IMR-90 (cell line): ENCODE data around the gene STX4. TPM values are rescaled to one million over a fixed set of nuclear protein-coding genes. Genes with fewer than 3 reads are reported as not detected.

Source experiments
- ATAC-seq: fragments of 200-7000 bp; cut with Tn5 transposase; 2 replicates; pipeline ENCODE4 v1.9.1; 2020; ENCODE audit warnings: low read depth, mild to moderate bottlenecking, moderate library complexity
- BruUV-seq: library from RNA; stranded (reverse); fragments of 400-500 nt; replicated peaks from 2 replicates; lab custom pipeline; 2021; lab: Mats Ljungman, UMichigan
- CTCF ChIA-PET: fragments of 300-600 bp; formaldehyde crosslinking; extraction: SDS; loops from one replicate; lab custom pipeline; 2021; ENCODE audit warnings: antibody characterized with exemption; lab: Yijun Ruan, JAX
- POLR2A ChIA-PET: fragments of 300-600 bp; sonication (Branson Sonifier 250); formaldehyde crosslinking; loops from one replicate; lab custom pipeline; 2022; ENCODE audit warnings: antibody characterized with exemption; ENCODE audit not compliant: unreplicated experiment; lab: Charles Lee
- DNase-seq: peaks from one replicate; pipeline ENCODE4 v3.0.0; 2013
- H2AFZ ChIP-seq: replicated peaks from 2 replicates; pipeline ENCODE3; 2013; ENCODE audit warnings: low read length, mild to moderate bottlenecking; ENCODE audit not compliant: poor library complexity
- H2AK5ac ChIP-seq: 2 replicates; pipeline ENCODE4 v1.6.1; 2013; ENCODE audit warnings: low read depth, low read length, inconsistent platforms
- H2AK9ac ChIP-seq: replicated peaks from 2 replicates; pipeline ENCODE3; 2013; ENCODE audit warnings: mild to moderate bottlenecking, low read depth, low read length, moderate library complexity; ENCODE audit not compliant: poor library complexity
- H2BK120ac ChIP-seq: 2 replicates; pipeline ENCODE4 v1.6.1; 2013; ENCODE audit warnings: low read depth, low read length, inconsistent platforms
- H2BK15ac ChIP-seq: 3 replicates; pipeline ENCODE4 v1.6.1; 2013; ENCODE audit warnings: low read depth, low read length, inconsistent platforms
- H2BK20ac ChIP-seq: 2 replicates; pipeline ENCODE4 v1.6.1; 2013; ENCODE audit warnings: low read depth, mild to moderate bottlenecking, inconsistent platforms, low read length, moderate library complexity
- H2BK5ac ChIP-seq: 2 replicates; pipeline ENCODE4 v1.6.1; 2013; ENCODE audit warnings: mild to moderate bottlenecking, low read depth, low read length, inconsistent platforms; ENCODE audit not compliant: poor library complexity, severe bottlenecking
- H3K14ac ChIP-seq: replicated peaks from 2 replicates; pipeline ENCODE4 v1.6.1; 2013; ENCODE audit warnings: low read depth, low read length, inconsistent platforms
- H3K18ac ChIP-seq: 2 replicates; pipeline ENCODE4 v1.6.1; 2013; ENCODE audit warnings: low read depth, low read length, control low read depth
- H3K23ac ChIP-seq: 2 replicates; pipeline ENCODE4 v1.6.1; 2013; ENCODE audit warnings: low read depth, low read length, inconsistent platforms
- H3K27ac ChIP-seq: 2 replicates; pipeline ENCODE4 v1.5.1; 2013; ENCODE audit warnings: mild to moderate bottlenecking, control low read depth, low read length; ENCODE audit not compliant: insufficient read depth
- H3K27me3 ChIP-seq: 2 replicates; pipeline ENCODE4 v1.6.1; 2013; ENCODE audit warnings: low read length; ENCODE audit not compliant: control insufficient read depth, insufficient read depth
- H3K36me3 ChIP-seq: 2 replicates; pipeline ENCODE4 v1.6.1; 2013; ENCODE audit warnings: low read length, mixed read lengths; ENCODE audit not compliant: control insufficient read depth, insufficient read depth
- H3K4ac ChIP-seq: 2 replicates; pipeline ENCODE4 v1.6.1; 2013; ENCODE audit warnings: low read depth, low read length, inconsistent platforms
- H3K4me1 ChIP-seq: 2 replicates; pipeline ENCODE4 v1.6.1; 2013; ENCODE audit warnings: low read length, mixed read lengths; ENCODE audit not compliant: control insufficient read depth, insufficient read depth
- H3K4me2 ChIP-seq: 2 replicates; pipeline ENCODE4 v1.6.1; 2013; ENCODE audit warnings: low read depth, mild to moderate bottlenecking, control low read depth, low read length, moderate library complexity
- H3K4me3 ChIP-seq: 2 replicates; pipeline ENCODE4 v1.5.1; 2013; ENCODE audit warnings: low read depth, mild to moderate bottlenecking, control low read depth, low read length, moderate library complexity; ENCODE audit not compliant: insufficient read depth
- H3K56ac ChIP-seq: 2 replicates; pipeline ENCODE4 v1.6.1; 2013; ENCODE audit warnings: low read length, inconsistent platforms; ENCODE audit not compliant: insufficient read depth; ENCODE audit errors: extremely low read depth
- H3K79me1 ChIP-seq, 2 experiments: 2 replicates each; pipeline ENCODE4 v1.6.1; 2013; ENCODE audit warnings: low read length in 2 of 2, inconsistent platforms in 1 of 2, low read depth in 1 of 2
- H3K9ac ChIP-seq: 2 replicates; pipeline ENCODE4 v1.6.1; 2013; ENCODE audit warnings: low read depth, low read length, control low read depth
- H3K9me1 ChIP-seq: 2 replicates; pipeline ENCODE4 v1.6.1; 2013; ENCODE audit warnings: low read length, inconsistent platforms; ENCODE audit not compliant: insufficient read depth
- H3K9me3 ChIP-seq: 2 replicates; pipeline ENCODE4 v1.6.1; 2013; ENCODE audit warnings: low read length; ENCODE audit not compliant: control insufficient read depth, insufficient read depth
- H4K20me1 ChIP-seq: 2 replicates; pipeline ENCODE4 v1.6.1; 2013; ENCODE audit warnings: low read length, inconsistent platforms; ENCODE audit not compliant: insufficient read depth
- H4K5ac ChIP-seq: 2 replicates; pipeline ENCODE4 v1.6.1; 2013; ENCODE audit warnings: mild to moderate bottlenecking, low read depth, low read length, control low read depth
- H4K8ac ChIP-seq, 2 experiments: 2 replicates each; pipeline ENCODE4 v1.6.1; 2013; ENCODE audit warnings: low read depth in 2 of 2, low read length in 2 of 2, control low read depth in 1 of 2, inconsistent platforms in 1 of 2
- H4K91ac ChIP-seq: 2 replicates; pipeline ENCODE4 v1.6.1; 2013; ENCODE audit warnings: low read depth, low read length, inconsistent platforms; ENCODE audit not compliant: insufficient read depth
- MAZ ChIP-seq: IDR thresholded peaks from 2 replicates; pipeline ENCODE4 v1.6.1; 2012; ENCODE audit warnings: low read depth, mild to moderate bottlenecking, low read length, improper control_type of control experiment, moderate library complexity, borderline replicate concordance
- NFE2L2 ChIP-seq: fragments of 150-350 bp; IDR thresholded peaks from 2 replicates; pipeline ENCODE4 v1.6.1; 2016; ENCODE audit warnings: low read depth, mild to moderate bottlenecking, low read length
- WGBS, 2 experiments: methylation state at CpG; one replicate each; pipeline versions ENCODE4 v1.1.5 to v1.1.7; 2013; ENCODE audit warnings: missing lambda C conversion rate in 2 of 2; ENCODE audit not compliant: insufficient read length in 1 of 2; ENCODE audit errors: extremely low coverage in 2 of 2; 5-methylcytosine and 5-hydroxymethylcytosine counted together
- dilution Hi-C: fragments of 300-500 bp; cut with HindIII; formaldehyde crosslinking; loops from one replicate; pipeline ENCODE4 v1.14.3; 2018; ENCODE audit warnings: low sequenced_read_pairs; ENCODE audit not compliant: unreplicated experiment
- in situ Hi-C: fragments of 300-500 bp; cut with MboI; formaldehyde crosslinking; loops from 3 replicates; pipeline ENCODE4 v1.14.3; 2019; ENCODE audit warnings: low sequenced_read_pairs, inconsistent platforms, mixed read lengths
- intact Hi-C: fragments of 100-400 bp; cut with micrococcal nuclease; formaldehyde crosslinking; loops from 2 replicates; pipeline ENCODE4 v1.10.0; 2022
- polyA plus RNA-seq, 3 experiments: library from polyadenylated mRNA; depleted of rRNA; stranded (reverse); fragments of >200 nt; gene quantifications; 2 replicates each; pipeline ENCODE4 v1.2.3, GENCODE V29; 2012; ENCODE audit warnings: low replicate concordance in 1 of 3
- total RNA-seq: library from RNA; depleted of rRNA; stranded (reverse); fragments of >200 nt; gene quantifications from 2 replicates; pipeline ENCODE4 v1.2.3, GENCODE V29; 2012

The STX4 gene
- total and polyA plus RNA-seq, 2 of the 4 experiments (the other 2 are of a cell fraction), result 23.5 to 67.9 TPM

- CTCF ChIA-PET, result no interaction called here
- in situ Hi-C loops, result no loop called here
These were observed 24.8 kb upstream of the STX4 start for GRCh38 chr16:31008551-31008950.

More at GRCh38 chr16:31008551-31008950, 24.8 kb upstream of the STX4 start:
- Histone ChIP-seq H3K36me3 (no peaks in the 10 kb centered on the region), H3K27ac (no peak overlapping the region; the same call in 1 of the 2 replicates), H3K27me3 (peaks cover 7% of the 10 kb centered on the region), H3K4ac (peak overlapping the region; percentile 90), H2BK5ac (peak overlapping the region; percentile 16), H2AK9ac (peak overlapping the region; percentile 56), H3K4me2 (peak overlapping the region; percentile 66; the same call in 1 of the 2 replicates), H4K5ac (peak overlapping the region; percentile 70; the same call in 1 of the 2 replicates), H3K9me3 (no peaks in the 10 kb centered on the region), H3K18ac (0 out of 2 replicates have a peak overlapping the region, but pooled peaks have one; percentile 37), H3K4me1 (peaks cover 32% of the 10 kb centered on the region), H2BK15ac (peak overlapping the region; percentile 70; the same call in 1 of the 3 replicates), H2AK5ac (peak overlapping the region; percentile 94), H2AFZ (no peak overlapping the region), H3K79me1 (peaks cover 4 to 43% of the 10 kb centered on the region in 2 experiments; a peak in 3 of 4 replicates), H3K56ac (no peak overlapping the region), H3K14ac (peak overlapping the region; percentile 55; the same call in 1 of the 2 replicates), H2BK20ac (peak overlapping the region; percentile 60), H3K9ac (no peak overlapping the region), H2BK120ac (peak overlapping the region; percentile 64), H4K8ac (peak overlapping the region; percentile 50 to 64; a peak in 3 of 4 replicates), H3K9me1 (0 out of 2 replicates have a peak, but pooled peaks cover 5% of the 10 kb centered on the region), H4K20me1 (no peaks in the 10 kb centered on the region), H3K4me3 (no peak overlapping the region), H3K23ac (peak overlapping the region; percentile 18; the same call in 1 of the 2 replicates), H4K91ac (peak overlapping the region; percentile 76; the same call in 1 of the 2 replicates)
- ATAC-seq, result no peak
- no CpG with 5 or more reads among the region's 5 CpGs for WGBS, 2 experiments
- intact Hi-C loops (no loop called here), dilution Hi-C loops (no loop called here)
- POLR2A ChIA-PET, result interaction anchor here (0.6 kb wide), 2 partner anchors 37 to 85 kb away, joined by 3 read pairs; partner anchors contain the start of gene FBXL19
- TF ChIP-seq NFE2L2 (no peak), MAZ (no peak)
- no TSS peak for BruUV-seq
- no peak for DNase-seq
